Right lobe of liver (tissue), 4 donors: Measurements from ENCODE around the gene BTBD6.

ENCODE experiments used
- POLR2A ChIP-seq: fragments of 450-650 bp; IDR thresholded peaks from one replicate; pipeline ENCODE4 v1.6.1; 2017; ENCODE audit warnings: antibody characterized with exemption, mild to moderate bottlenecking
- TF ChIP-seq, protein P1 (sequence below), 4 donors: fragments of 200-600 bp in 3 of 4; fragments of 450-650 bp in 1 of 4; IDR thresholded peaks; one replicate each; pipeline versions ENCODE4 v1.5.1 to v1.8.0; 2016 to 2022; ENCODE audit warnings: antibody characterized with exemption in 4 of 4, mild to moderate bottlenecking in 2 of 4
- donor health status: DM: no; HTN: no; CAD: no.
- donor health status: DM: no; HTN: no; CAD: no.
- donor health status: DM: no; HTN: yes; CAD: no.

DNA sequence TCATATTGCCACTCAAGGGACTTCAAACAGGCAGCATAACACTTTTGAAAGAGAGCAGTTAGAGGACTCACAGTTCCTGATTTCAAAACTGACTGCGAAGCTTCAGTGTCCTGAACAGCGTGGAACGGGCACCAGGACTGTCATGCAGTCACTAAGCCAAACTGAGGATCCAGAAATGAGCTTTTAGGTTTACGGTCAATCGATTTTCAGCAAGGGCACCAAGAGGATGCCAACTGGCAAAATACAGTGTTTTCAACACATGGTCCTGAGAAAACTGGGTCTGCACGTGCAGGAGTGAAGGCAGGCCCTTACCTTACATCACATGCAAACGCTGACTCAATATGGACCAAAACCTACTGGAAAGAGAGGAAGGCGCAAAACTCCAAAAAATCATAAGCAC is 36.8 kb downstream of the BTBD6 start:
- TF ChIP-seq, protein P1, sequence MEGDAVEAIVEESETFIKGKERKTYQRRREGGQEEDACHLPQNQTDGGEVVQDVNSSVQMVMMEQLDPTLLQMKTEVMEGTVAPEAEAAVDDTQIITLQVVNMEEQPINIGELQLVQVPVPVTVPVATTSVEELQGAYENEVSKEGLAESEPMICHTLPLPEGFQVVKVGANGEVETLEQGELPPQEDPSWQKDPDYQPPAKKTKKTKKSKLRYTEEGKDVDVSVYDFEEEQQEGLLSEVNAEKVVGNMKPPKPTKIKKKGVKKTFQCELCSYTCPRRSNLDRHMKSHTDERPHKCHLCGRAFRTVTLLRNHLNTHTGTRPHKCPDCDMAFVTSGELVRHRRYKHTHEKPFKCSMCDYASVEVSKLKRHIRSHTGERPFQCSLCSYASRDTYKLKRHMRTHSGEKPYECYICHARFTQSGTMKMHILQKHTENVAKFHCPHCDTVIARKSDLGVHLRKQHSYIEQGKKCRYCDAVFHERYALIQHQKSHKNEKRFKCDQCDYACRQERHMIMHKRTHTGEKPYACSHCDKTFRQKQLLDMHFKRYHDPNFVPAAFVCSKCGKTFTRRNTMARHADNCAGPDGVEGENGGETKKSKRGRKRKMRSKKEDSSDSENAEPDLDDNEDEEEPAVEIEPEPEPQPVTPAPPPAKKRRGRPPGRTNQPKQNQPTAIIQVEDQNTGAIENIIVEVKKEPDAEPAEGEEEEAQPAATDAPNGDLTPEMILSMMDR (IDR thresholded peaks at IDR 0.05), result no peak
- no peak for TF ChIP-seq POLR2A
